DND-41 (cell line): ENCODE results near the gene EYS.
"Not testable (repeated sequence)": the region's sequence is repeated elsewhere in the genome, so short reads cannot be mapped to it uniquely, and the experiment has no call there.

Experiments
- ATAC-seq: fragments of 200-7000 bp; cut with Tn5 transposase; 3 replicates; pipeline ENCODE4 v1.9.1; 2021; ENCODE audit warnings: low read depth; ENCODE audit not compliant: insufficient read depth
- DNase-seq: peaks from one replicate; pipeline ENCODE4 v3.0.0-alpha.2; 2020
- H2AFZ ChIP-seq: 2 replicates; pipeline ENCODE4 v1.6.0; 2012; ENCODE audit warnings: low read depth, low read length
- H3K27ac ChIP-seq: 2 replicates; pipeline ENCODE4 v1.5.1; 2012; ENCODE audit warnings: low read length, inconsistent platforms
- H3K27me3 ChIP-seq: fragments of 200-600 bp; sonication (generic); 2 replicates; pipeline ENCODE4 v1.6.0; 2012; ENCODE audit warnings: low read length, mild to moderate bottlenecking, inconsistent platforms; ENCODE audit not compliant: insufficient read depth, poor library complexity
- H3K36me3 ChIP-seq: 2 replicates; pipeline ENCODE4 v1.5.1; 2012; ENCODE audit warnings: low read length, inconsistent platforms; ENCODE audit not compliant: insufficient read depth
- H3K4me1 ChIP-seq: 2 replicates; pipeline ENCODE4 v1.5.1; 2012; ENCODE audit warnings: mild to moderate bottlenecking, low read length; ENCODE audit not compliant: insufficient read depth
- H3K4me2 ChIP-seq: 2 replicates; pipeline ENCODE4 v1.6.0; 2012; ENCODE audit warnings: mild to moderate bottlenecking, moderate library complexity, low read length, inconsistent platforms; ENCODE audit not compliant: insufficient read depth
- H3K4me3 ChIP-seq, 2 experiments: fragments of 200-600 bp in 1 of 2; shearing (Covaris generic) in 1 of 2; 2 replicates each; pipeline ENCODE4 v1.5.1; 2012 to 2016; ENCODE audit warnings: inconsistent platforms in 2 of 2, low read length in 2 of 2, mild to moderate bottlenecking in 2 of 2, low read depth in 1 of 2, moderate library complexity in 1 of 2
- H3K79me2 ChIP-seq: 2 replicates; pipeline ENCODE4 v1.6.0; 2012; ENCODE audit warnings: low read length, inconsistent platforms; ENCODE audit not compliant: insufficient read depth
- H3K9ac ChIP-seq: 2 replicates; pipeline ENCODE4 v1.6.0; 2012; ENCODE audit warnings: low read depth, mild to moderate bottlenecking, inconsistent platforms, low read length, moderate library complexity
- H3K9me3 ChIP-seq: 2 replicates; pipeline ENCODE4 v1.5.1; 2012; ENCODE audit warnings: low read length, moderate library complexity, mild to moderate bottlenecking, inconsistent platforms; ENCODE audit not compliant: insufficient read depth, severe bottlenecking
- H4K20me1 ChIP-seq: 2 replicates; pipeline ENCODE4 v1.6.0; 2012; ENCODE audit warnings: low read length; ENCODE audit not compliant: insufficient read depth
- EZH2 ChIP-seq: IDR thresholded peaks from 3 replicates; pipeline ENCODE4 v1.6.1; 2012; ENCODE audit warnings: borderline replicate concordance, low read depth, mild to moderate bottlenecking, moderate library complexity, low read length, inconsistent platforms; ENCODE audit not compliant: severe bottlenecking
- TF ChIP-seq, protein P1 (sequence below): IDR thresholded peaks from 2 replicates; pipeline ENCODE4 v1.5.1; 2012; ENCODE audit warnings: borderline replicate concordance, low read length, moderate library complexity, mild to moderate bottlenecking; ENCODE audit not compliant: poor library complexity, severe bottlenecking; ENCODE audit errors: extremely low read depth

EYS gene

DNA sequence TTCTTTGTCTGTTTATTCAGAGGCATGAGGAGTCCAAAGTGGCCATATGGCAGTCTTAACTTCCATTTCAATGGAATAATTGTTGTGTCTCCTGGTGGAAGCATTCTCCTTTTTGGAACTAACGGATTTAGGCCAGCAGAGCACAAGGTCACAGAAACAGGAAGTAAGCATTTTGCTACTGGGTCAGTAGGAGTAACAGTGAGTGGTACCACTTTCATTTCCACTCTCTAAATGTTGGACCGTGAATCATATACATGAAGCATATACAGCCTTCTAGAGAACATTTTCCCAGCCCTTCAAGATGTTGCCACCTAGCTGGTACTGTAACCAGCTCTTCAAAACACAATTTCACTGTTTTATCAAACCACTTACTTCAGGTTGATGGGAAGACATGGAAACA is 182.8 kb downstream of the EYS start:
- Histone ChIP-seq H3K27me3 (no peaks in the 10 kb centered on the region), H3K9me3 (no peaks in the 10 kb centered on the region), H3K4me3 (no peak overlapping the region), H3K27ac (no peak overlapping the region), H3K9ac (no peak overlapping the region), H3K4me1 (no peaks in the 10 kb centered on the region), H4K20me1 (no peaks in the 10 kb centered on the region), H3K4me2 (no peak overlapping the region), H3K36me3 (no peaks in the 10 kb centered on the region), H3K79me2 (no peaks in the 10 kb centered on the region), H2AFZ (no peak overlapping the region)
- DNase-seq: no peak
- ATAC-seq: no peak
- TF ChIP-seq, protein P1, sequence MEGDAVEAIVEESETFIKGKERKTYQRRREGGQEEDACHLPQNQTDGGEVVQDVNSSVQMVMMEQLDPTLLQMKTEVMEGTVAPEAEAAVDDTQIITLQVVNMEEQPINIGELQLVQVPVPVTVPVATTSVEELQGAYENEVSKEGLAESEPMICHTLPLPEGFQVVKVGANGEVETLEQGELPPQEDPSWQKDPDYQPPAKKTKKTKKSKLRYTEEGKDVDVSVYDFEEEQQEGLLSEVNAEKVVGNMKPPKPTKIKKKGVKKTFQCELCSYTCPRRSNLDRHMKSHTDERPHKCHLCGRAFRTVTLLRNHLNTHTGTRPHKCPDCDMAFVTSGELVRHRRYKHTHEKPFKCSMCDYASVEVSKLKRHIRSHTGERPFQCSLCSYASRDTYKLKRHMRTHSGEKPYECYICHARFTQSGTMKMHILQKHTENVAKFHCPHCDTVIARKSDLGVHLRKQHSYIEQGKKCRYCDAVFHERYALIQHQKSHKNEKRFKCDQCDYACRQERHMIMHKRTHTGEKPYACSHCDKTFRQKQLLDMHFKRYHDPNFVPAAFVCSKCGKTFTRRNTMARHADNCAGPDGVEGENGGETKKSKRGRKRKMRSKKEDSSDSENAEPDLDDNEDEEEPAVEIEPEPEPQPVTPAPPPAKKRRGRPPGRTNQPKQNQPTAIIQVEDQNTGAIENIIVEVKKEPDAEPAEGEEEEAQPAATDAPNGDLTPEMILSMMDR: no peak
- no peak for TF ChIP-seq EZH2

DNA sequence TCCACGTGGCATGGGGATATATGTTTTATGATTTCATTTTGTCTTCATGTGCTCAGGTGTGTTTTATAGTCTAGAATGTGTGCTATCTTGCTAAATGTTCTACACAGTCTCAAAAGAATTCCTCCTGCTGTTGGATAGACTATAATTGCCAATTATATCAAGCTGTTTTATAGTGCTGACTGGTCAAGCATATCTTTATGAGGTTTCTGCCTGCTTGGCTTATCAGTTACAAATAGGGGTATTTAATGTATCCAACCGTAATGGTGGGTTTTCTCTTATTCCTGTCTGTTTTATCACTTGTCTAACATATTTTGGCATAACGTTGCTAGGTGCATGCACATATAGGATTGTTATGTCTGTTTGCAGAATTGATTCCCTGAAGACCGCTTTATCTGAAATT is 201.3 kb downstream of the EYS start:
- DNase-seq: no peak
- no peak for ATAC-seq
- H3K36me3 ChIP-seq: no peaks in the 10 kb centered on the region
- no peak overlapping the region for H3K9ac ChIP-seq
- H3K79me2 ChIP-seq: no peaks in the 10 kb centered on the region
- H4K20me1 ChIP-seq: no peaks in the 10 kb centered on the region
- no peak overlapping the region for H3K4me3 ChIP-seq
- no peaks in the 10 kb centered on the region for H3K27me3 ChIP-seq
- H3K4me1 ChIP-seq: no peaks in the 10 kb centered on the region
- no peak overlapping the region for H3K4me2 ChIP-seq
- H3K9me3 ChIP-seq: no peaks in the 10 kb centered on the region
- H3K27ac ChIP-seq: no peak overlapping the region
- TF ChIP-seq, protein P1: no peak
- TF ChIP-seq EZH2: no peak
- H2AFZ ChIP-seq: no peak overlapping the region

DNA sequence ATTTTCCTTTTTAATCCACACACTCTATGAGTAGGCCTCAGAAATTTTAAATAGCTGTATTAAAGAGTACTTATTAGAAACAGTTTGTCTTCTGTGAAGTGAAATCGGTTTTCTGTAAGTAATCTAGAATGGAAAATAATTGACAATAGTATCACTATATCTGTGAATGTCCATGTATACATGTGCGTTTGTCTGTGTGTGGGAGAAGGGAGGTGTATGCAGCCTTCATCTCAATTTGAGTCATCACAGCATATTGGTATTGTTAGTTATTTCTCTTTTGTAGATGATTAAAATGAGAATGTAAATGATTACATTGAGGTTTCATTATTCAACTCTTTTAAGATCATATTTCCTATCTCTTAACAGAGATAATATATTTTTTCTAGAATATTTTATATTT is 206.0 kb downstream of the EYS start:
- Histone ChIP-seq H3K36me3 (no peaks in the 10 kb centered on the region), H3K4me2 (no peak overlapping the region), H3K27ac (no peak overlapping the region), H3K4me1 (no peaks in the 10 kb centered on the region), H3K79me2 (no peaks in the 10 kb centered on the region), H3K4me3 (no peak overlapping the region), H3K27me3 (no peaks in the 10 kb centered on the region), H4K20me1 (no peaks in the 10 kb centered on the region), H2AFZ (no peak overlapping the region), H3K9me3 (no peaks in the 10 kb centered on the region), H3K9ac (no peak overlapping the region)
- no peak for TF ChIP-seq EZH2
- TF ChIP-seq, protein P1: no peak
- DNase-seq (no peak), ATAC-seq (no peak)

DNA sequence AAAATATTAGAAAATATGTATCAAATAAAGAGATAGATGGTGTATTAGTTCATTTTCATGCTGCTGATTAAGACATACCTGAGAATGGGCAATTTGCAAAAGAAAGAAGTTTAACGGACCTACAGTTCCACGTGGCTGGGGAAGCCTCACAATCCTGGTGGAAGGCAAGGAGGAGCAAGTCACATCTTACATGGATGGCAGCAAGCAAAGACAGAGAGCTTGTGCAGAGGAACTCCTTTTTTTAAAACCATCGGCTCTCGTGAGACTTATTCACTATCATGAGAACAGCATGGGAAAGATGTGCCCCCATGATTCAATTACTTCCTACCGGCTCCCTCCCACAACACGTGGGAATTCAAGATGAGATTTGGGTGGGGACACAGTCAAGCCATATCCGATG is 223.4 kb downstream of the EYS start:
- H2AFZ ChIP-seq, H3K27me3 ChIP-seq, DNase-seq, H3K79me2 ChIP-seq, H4K20me1 ChIP-seq, H3K9me3 ChIP-seq, H3K27ac ChIP-seq, H3K36me3 ChIP-seq, H3K9ac ChIP-seq, H3K4me2 ChIP-seq, H3K4me3 ChIP-seq, H3K4me1 ChIP-seq, ATAC-seq: not testable (repeated sequence)
